ENCODE data around the gene TCEAL6.
"Not testable (repeated sequence)": the region's sequence is repeated elsewhere in the genome, so short reads cannot be mapped to it uniquely, and the experiment has no call there.

The TCEAL6 gene

DNA sequence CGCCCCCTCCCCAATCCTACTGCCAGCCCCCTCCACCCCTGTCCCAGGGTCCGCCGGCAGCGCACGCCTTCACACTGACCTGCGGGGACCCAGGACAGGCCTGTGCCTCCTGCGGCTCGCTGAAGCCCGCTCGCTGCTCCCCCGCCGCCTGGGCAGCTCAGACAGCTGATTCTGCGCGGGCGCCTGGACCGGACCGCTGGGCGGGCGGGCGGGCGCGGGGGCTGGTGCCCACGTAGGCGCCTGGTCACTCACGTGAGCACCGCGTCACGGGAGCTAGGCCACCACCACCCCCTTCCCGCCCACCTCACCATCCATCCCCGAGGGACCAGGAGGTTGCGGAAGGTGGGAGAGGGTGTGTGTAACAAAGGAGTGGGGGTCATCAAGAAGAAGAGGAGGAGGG lies at the start of gene TCEAL6:
TCEAL6 (minus strand) TSS at position 208 of the 400 bp plus-strand sequence.
- not testable (repeated sequence) for DNase-seq

GRCh38 chrX:102185967-102186720 lies 43.9 kb upstream of the TCEAL6 start:
- TF ChIP-seq GATA1 (IDR thresholded peaks at IDR 0.05; ENCODE audit: low read depth, low read length) (no peak), POLR2A (IDR thresholded peaks at IDR 0.05; ENCODE audit: low read length) (no peak)
- DNase-seq, result no peak

DNA sequence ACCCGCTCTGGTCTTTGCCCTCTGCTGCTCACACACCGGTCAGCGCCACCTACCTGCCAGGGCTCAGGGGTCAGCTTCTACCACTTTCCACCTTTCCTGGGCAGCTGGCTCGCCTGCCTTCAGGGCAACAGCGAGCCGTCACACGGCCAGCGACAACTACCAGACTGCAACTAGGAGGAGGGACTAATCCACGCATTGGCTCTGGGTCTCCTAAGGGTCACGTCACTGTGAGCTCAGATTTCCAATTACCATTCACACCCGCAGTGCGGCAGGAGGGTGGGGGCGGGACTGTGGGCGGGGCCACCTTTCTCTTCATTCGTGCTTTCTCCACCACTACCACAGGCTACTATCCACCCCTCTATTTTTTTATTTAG lies 13.5 kb upstream of the TCEAL6 start, which contains the start of gene BEX5:
BEX5 (minus strand) TSS at position 172 of the 374 bp plus-strand sequence. CDS start 1,712 bp downstream, outside the sequence.
- no peak for DNase-seq
- no peak for TF ChIP-seq POLR2A (IDR thresholded peaks at IDR 0.05; ENCODE audit: low read length)
- no peak for TF ChIP-seq GATA1 (IDR thresholded peaks at IDR 0.05; ENCODE audit: low read depth, low read length)

- no peak for DNase-seq
- TF ChIP-seq GATA1 (IDR thresholded peaks at IDR 0.05; ENCODE audit: low read depth, low read length), result no peak
- no peak for TF ChIP-seq POLR2A (IDR thresholded peaks at IDR 0.05; ENCODE audit: low read length)
Observed at GRCh38 chrX:102154900-102155805, 12.9 kb upstream of the TCEAL6 start.

- DNase-seq, result no peak
Observed at GRCh38 chrX:102154218-102154860, 12.1 kb upstream of the TCEAL6 start.

DNA sequence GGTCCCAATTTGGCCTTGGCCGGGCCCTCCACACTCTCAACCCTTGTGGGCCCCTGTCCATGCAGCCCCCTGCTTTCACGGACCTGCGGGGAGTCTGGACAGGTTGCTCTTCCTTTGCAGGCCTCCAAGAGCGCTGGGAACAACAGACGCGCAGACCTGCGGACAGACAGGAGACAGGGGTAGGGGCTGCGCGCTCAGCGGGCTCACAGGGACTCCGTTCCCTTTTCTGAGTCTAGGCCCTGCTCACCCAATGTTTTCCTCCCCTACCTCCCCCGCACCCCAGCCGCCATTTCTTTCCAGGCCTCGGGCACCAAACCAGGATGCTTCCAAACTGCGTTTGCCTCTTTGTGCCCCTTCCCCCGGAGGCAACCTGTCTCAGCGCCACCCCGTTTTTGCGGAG lies 650 bp downstream of the TCEAL6 start:
- DNase-seq, result not testable (repeated sequence)

More at GRCh38 chrX:102154218-102154860, 12.1 kb upstream of the TCEAL6 start:
- TF ChIP-seq GATA1 (IDR thresholded peaks at IDR 0.05; ENCODE audit: low read depth, low read length) (no peak), POLR2A (IDR thresholded peaks at IDR 0.05; ENCODE audit: low read length) (no peak)

DNA sequence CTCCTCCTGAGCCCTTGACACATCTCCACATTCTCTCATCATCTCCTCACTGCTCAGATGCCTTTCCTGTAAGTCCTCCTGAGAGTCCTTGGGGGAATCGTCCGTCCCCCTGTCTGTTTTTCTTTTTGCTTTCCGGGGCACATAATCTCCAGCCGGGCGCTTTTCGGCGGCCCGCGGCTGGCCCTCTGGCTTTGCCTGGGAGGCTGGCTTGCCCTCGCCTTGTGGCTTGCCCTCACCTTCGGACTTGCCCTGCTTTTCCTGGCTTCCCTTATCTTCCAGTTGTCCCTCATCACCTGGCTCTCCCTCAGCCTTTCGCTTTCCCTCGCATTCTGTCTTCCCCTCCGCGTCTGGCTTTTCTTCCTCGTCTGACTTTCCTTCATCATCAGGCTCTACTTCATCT lies 1.4 kb downstream of the TCEAL6 start:
- not testable (repeated sequence) for DNase-seq

GRCh38 chrX:102138064-102138463 lies 4.2 kb downstream of the TCEAL6 start:
- no peak for DNase-seq
- no peak for TF ChIP-seq GATA1 (IDR thresholded peaks at IDR 0.05; ENCODE audit: low read depth, low read length)
- no peak for TF ChIP-seq POLR2A (IDR thresholded peaks at IDR 0.05; ENCODE audit: low read length)

DNA sequence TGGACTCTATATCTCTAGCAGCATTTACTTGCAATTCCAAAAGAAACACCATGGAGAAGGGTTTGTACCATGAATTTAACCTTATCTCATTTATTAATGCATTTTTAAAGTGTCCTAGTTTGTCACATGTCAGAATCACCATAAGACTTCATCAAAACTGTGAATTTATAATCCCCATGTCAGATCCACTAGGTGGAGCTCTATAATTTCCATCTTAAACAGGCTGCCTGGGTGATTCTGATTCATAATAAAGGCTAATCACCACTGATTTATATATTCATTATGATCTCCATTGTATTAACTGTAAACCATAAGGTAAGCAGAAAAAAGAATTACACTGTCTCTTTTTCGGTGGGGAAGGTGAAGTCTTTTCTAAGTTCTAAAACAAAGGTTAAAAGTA lies 12.8 kb downstream of the TCEAL6 start:
- peak; percentile 0 to 3 for DNase-seq
- TF ChIP-seq GATA1 (IDR thresholded peaks at IDR 0.05; ENCODE audit: low read depth, low read length) (no peak), POLR2A (IDR thresholded peaks at IDR 0.05; ENCODE audit: low read length) (no peak)

DNA sequence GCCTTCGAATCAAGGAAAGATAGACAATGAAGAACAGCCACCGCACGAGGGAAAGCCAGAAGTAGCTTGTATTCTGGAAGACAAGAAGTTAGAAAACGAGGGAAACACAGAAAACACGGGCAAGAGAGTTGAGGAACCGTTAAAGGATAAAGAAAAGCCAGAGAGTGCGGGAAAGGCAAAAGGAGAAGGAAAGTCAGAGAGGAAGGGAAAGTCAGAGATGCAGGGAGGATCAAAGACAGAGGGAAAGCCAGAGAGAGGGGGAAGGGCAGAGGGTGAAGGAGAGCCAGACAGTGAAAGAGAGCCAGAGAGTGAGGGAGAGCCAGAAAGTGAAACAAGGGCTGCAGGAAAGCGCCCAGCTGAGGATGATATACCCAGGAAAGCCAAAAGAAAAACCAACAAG lies 15.4 kb downstream of the TCEAL6 start:
- DNase-seq, result no peak
- TF ChIP-seq POLR2A (IDR thresholded peaks at IDR 0.05; ENCODE audit: low read length), result no peak
- TF ChIP-seq GATA1 (IDR thresholded peaks at IDR 0.05; ENCODE audit: low read depth, low read length), result no peak

DNA sequence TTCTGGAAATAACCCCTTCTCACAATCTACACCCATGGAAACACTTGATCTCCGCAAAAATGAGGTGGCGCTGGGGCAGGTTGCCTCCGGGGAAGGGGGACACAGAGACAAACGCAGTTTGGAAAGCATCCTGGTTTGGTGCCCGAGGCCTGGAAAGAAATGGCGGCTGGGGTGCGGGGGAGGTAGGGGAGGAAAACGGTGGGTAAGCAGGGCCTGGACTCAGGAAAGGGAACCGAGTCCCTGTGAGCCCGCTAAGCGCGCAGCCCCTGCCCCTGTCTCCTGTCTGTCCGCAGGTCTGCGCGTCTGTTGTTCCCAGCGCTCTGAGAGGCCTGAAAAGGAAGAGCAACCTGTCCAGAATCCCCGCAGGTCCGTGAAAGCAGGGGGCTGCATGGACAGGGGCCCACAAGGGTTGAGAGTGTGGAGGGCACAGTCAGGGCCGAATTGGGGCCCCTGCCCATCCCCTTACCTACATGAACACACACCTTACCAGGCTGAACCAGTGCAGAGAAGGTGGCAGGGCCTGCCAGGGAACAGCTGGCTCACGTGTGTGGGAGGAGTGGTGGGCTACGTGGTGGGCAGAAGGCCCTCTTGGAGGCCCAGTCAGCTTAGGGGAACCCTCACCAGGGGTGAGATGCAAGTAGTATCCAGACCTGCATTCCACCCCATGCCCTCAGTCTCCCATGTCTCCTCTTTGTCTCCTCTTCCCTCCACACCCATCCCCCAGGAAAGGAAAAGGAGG lies 16.0 kb downstream of the TCEAL6 start:
- not testable (repeated sequence) for DNase-seq

DNA sequence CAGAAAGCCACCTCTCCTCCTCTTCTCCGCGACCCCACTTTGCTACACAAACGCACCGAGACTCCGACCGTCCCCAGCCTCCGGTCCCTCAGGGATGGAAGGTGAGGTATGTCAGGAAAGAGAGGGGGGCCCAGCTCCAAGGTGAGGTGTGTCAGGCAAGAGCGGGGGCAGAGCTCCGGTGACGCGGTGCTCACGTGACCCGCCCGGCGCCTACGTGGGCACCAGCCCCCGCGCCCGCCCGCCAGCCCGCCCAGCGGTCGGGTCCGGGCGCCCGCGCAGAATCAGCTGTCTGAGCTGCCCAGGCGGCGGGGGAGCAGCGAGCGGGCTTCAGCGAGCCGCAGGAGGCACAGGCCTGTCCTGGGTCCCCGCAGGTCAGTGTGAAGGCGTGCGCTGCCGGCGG lies 16.8 kb downstream of the TCEAL6 start, which contains the start of gene TCEAL2:
TCEAL2 (plus strand) TSS at position 244 of the 400 bp plus-strand sequence. CDS start 1,152 bp downstream, outside the sequence.
- not testable (repeated sequence) for DNase-seq

DNA sequence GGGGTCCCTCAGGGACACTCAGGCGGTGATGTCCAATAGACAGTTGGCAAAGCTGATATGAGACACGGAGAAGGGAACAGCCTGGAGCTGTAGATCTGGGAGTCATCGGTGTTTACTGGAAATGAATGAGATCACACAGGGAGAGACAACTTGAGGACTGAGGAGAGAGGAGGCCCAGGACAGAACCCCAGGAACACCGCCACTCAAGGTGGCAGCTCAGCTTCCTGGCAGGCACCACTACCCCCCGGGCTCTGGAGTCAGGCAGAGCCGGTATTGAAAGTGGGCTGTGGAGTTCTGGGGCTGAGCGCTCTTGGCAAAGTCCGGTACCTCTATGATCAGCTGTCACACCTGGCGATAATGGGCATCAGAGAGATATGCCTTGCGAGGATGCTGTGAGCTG lies 17.3 kb downstream of the TCEAL6 start:
- not testable (repeated sequence) for DNase-seq

- DNase-seq, result no peak
- TF ChIP-seq POLR2A (IDR thresholded peaks at IDR 0.05; ENCODE audit: low read length) (no peak), GATA1 (IDR thresholded peaks at IDR 0.05; ENCODE audit: low read depth, low read length) (no peak)
Observed at GRCh38 chrX:102115748-102116147, 26.5 kb downstream of the TCEAL6 start.
